ENCODE measurements around the gene SP140L.

The SP140L gene

GRCh38 chr2:230322561-230323384, 4.2 kb upstream of the SP140L start:
- DNase-seq, result no peak
- H3K27ac ChIP-seq, result no peak overlapping the region
- no peak overlapping the region for H3K4me3 ChIP-seq (ENCODE audit: low read depth, low read length)
- no peaks in the 10 kb centered on the region for H3K9me3 ChIP-seq (ENCODE audit: severe bottlenecking)
- H3K36me3 ChIP-seq, result no peaks in the 10 kb centered on the region
- H3K27me3 ChIP-seq (ENCODE audit: insufficient read depth, low read depth, severe bottlenecking), result peaks cover 36% of the 10 kb centered on the region
- no peak for TF ChIP-seq CTCF (IDR thresholded peaks at IDR 0.05; ENCODE audit: low read depth, low read length)

GRCh38 chr2:230323385-230324106, 3.4 kb upstream of the SP140L start:
- DNase-seq, result peak; percentile 33
- Histone ChIP-seq H3K36me3 (no peaks in the 10 kb centered on the region), H3K4me3 (ENCODE audit: low read depth, low read length) (no peak overlapping the region), H3K9me3 (ENCODE audit: severe bottlenecking) (no peaks in the 10 kb centered on the region), H3K27me3 (ENCODE audit: insufficient read depth, low read depth, severe bottlenecking) (peaks cover 38% of the 10 kb centered on the region), H3K27ac (no peak overlapping the region)
- TF ChIP-seq CTCF (IDR thresholded peaks at IDR 0.05; ENCODE audit: low read depth, low read length), result peak; percentile 65

GRCh38 chr2:230324503-230324902, 2.5 kb upstream of the SP140L start:
- TF ChIP-seq CTCF (IDR thresholded peaks at IDR 0.05; ENCODE audit: low read depth, low read length), result no peak
- DNase-seq, result no peak
- no peak overlapping the region for H3K4me3 ChIP-seq (ENCODE audit: low read depth, low read length)
- H3K27ac ChIP-seq, result no peak overlapping the region
- no peaks in the 10 kb centered on the region for H3K9me3 ChIP-seq (ENCODE audit: severe bottlenecking)
- peaks cover 42% of the 10 kb centered on the region for H3K27me3 ChIP-seq (ENCODE audit: insufficient read depth, low read depth, severe bottlenecking)
- no peaks in the 10 kb centered on the region for H3K36me3 ChIP-seq

GRCh38 chr2:230325316-230326243, 1.4 kb upstream of the SP140L start:
- Histone ChIP-seq H3K9me3 (ENCODE audit: severe bottlenecking) (no peaks in the 10 kb centered on the region), H3K27ac (no peak overlapping the region), H3K27me3 (ENCODE audit: insufficient read depth, low read depth, severe bottlenecking) (peaks cover 53% of the 10 kb centered on the region), H3K36me3 (no peaks in the 10 kb centered on the region), H3K4me3 (ENCODE audit: low read depth, low read length) (no peak overlapping the region)
- TF ChIP-seq CTCF (IDR thresholded peaks at IDR 0.05; ENCODE audit: low read depth, low read length), result no peak
- no peak for DNase-seq

- H3K27me3 ChIP-seq (ENCODE audit: insufficient read depth, low read depth, severe bottlenecking), result peaks cover 67% of the 10 kb centered on the region
- H3K9me3 ChIP-seq (ENCODE audit: severe bottlenecking), result no peaks in the 10 kb centered on the region
- no peak for TF ChIP-seq CTCF (IDR thresholded peaks at IDR 0.05; ENCODE audit: low read depth, low read length)
- H3K36me3 ChIP-seq, result no peaks in the 10 kb centered on the region
- H3K27ac ChIP-seq, result no peak overlapping the region
- no peak for DNase-seq
- H3K4me3 ChIP-seq (ENCODE audit: low read depth, low read length), result no peak overlapping the region
Measured at GRCh38 chr2:230327418-230328154, 593 bp downstream of the SP140L start.
